IPS DF 6.9 (cell line): Measurements from ENCODE around the gene CNTNAP2.
"Not testable (repeated sequence)": the region's sequence is repeated elsewhere in the genome, so short reads cannot be mapped to it uniquely, and the experiment has no call there.

Source experiments
- DNase-seq: peaks from one replicate; pipeline ENCODE4 v3.0.0-alpha.2; 2013; ENCODE audit warnings: low read depth, low spot score
- H3K27ac ChIP-seq: one replicate; pipeline ENCODE4 v1.5.1; 2013; ENCODE audit warnings: low read length, control low read depth
- H3K27me3 ChIP-seq: 2 replicates; pipeline ENCODE4 v1.6.1; 2013; ENCODE audit warnings: mild to moderate bottlenecking, low read length; ENCODE audit not compliant: control insufficient read depth, insufficient read depth
- H3K36me3 ChIP-seq: 2 replicates; pipeline ENCODE4 v1.6.1; 2013; ENCODE audit warnings: low read length; ENCODE audit not compliant: control insufficient read depth, insufficient read depth
- H3K4me1 ChIP-seq: 2 replicates; pipeline ENCODE4 v1.6.1; 2013; ENCODE audit warnings: low read length; ENCODE audit not compliant: control insufficient read depth, insufficient read depth
- H3K4me3 ChIP-seq: 2 replicates; pipeline ENCODE4 v1.5.1; 2013; ENCODE audit warnings: mild to moderate bottlenecking, low read length
- H3K9me3 ChIP-seq: 2 replicates; pipeline ENCODE4 v1.6.1; 2013; ENCODE audit warnings: low read length, inconsistent platforms; ENCODE audit not compliant: control insufficient read depth, insufficient read depth
- WGBS: extraction: QIAGEN DNeasy Blood & Tissue Kit; methylation state at CpG from one replicate; pipeline ENCODE4 v1.1.7; 2013; ENCODE audit warnings: mixed read lengths, missing lambda C conversion rate; ENCODE audit not compliant: insufficient read length, insufficient coverage; 5-methylcytosine and 5-hydroxymethylcytosine counted together

CNTNAP2 gene

GRCh38 chr7:146146831-146147486, 30.4 kb downstream of the CNTNAP2 start:
- H3K27ac ChIP-seq: no peak overlapping the region
- DNase-seq: no peak

GRCh38 chr7:146150153-146150552, 33.6 kb downstream of the CNTNAP2 start:
- DNase-seq: no peak
- H3K36me3 ChIP-seq: no peaks in the 10 kb centered on the region
- H3K4me3 ChIP-seq: no peak overlapping the region
- no peaks in the 10 kb centered on the region for H3K4me1 ChIP-seq
- H3K9me3 ChIP-seq: no peaks in the 10 kb centered on the region
- H3K27me3 ChIP-seq: no peaks in the 10 kb centered on the region
- no peak overlapping the region for H3K27ac ChIP-seq

More at GRCh38 chr7:146146831-146147486, 30.4 kb downstream of the CNTNAP2 start:
- H3K4me3 ChIP-seq: no peak overlapping the region
- H3K36me3 ChIP-seq: no peaks in the 10 kb centered on the region
- H3K27me3 ChIP-seq: no peaks in the 10 kb centered on the region
- no peaks in the 10 kb centered on the region for H3K9me3 ChIP-seq
- no CpG with 5 or more reads among the region's 6 CpGs for WGBS
- peaks cover 3% of the 10 kb centered on the region for H3K4me1 ChIP-seq

- no CpG with 5 or more reads among the region's 2 CpGs for WGBS
Observed at GRCh38 chr7:146172112-146172511, 55.5 kb downstream of the CNTNAP2 start.

GRCh38 chr7:146175716-146176115, 59.1 kb downstream of the CNTNAP2 start:
- no peak for DNase-seq
- Histone ChIP-seq H3K27ac (no peak overlapping the region), H3K4me1 (peaks cover 1% of the 10 kb centered on the region; the same call in 1 of the 2 replicates), H3K27me3 (0 out of 2 replicates have a peak, but pooled peaks cover 2% of the 10 kb centered on the region), H3K36me3 (no peaks in the 10 kb centered on the region), H3K4me3 (no peak overlapping the region), H3K9me3 (no peaks in the 10 kb centered on the region)
- WGBS: no CpG with 5 or more reads among the region's 2 CpGs

More at GRCh38 chr7:146172112-146172511, 55.5 kb downstream of the CNTNAP2 start:
- Histone ChIP-seq H3K27ac (no peak overlapping the region), H3K4me3 (no peak overlapping the region), H3K4me1 (peaks cover 1% of the 10 kb centered on the region; the same call in 1 of the 2 replicates), H3K9me3 (no peaks in the 10 kb centered on the region), H3K27me3 (0 out of 2 replicates have a peak, but pooled peaks cover 2% of the 10 kb centered on the region), H3K36me3 (no peaks in the 10 kb centered on the region)
- no peak for DNase-seq

GRCh38 chr7:146176860-146177259, 60.3 kb downstream of the CNTNAP2 start:
- DNase-seq: no peak
- no peaks in the 10 kb centered on the region for H3K36me3 ChIP-seq
- peaks cover 1% of the 10 kb centered on the region; the same call in 1 of the 2 replicates for H3K4me1 ChIP-seq
- H3K9me3 ChIP-seq: no peaks in the 10 kb centered on the region
- WGBS: no CpG with 5 or more reads among the region's 1 CpG
- no peak overlapping the region for H3K4me3 ChIP-seq
- 0 out of 2 replicates have a peak, but pooled peaks cover 2% of the 10 kb centered on the region for H3K27me3 ChIP-seq
- H3K27ac ChIP-seq: no peak overlapping the region

- WGBS: no CpG with 5 or more reads among the region's 2 CpGs
- Histone ChIP-seq H3K9me3 (no peaks in the 10 kb centered on the region), H3K27ac (no peak overlapping the region), H3K4me3 (no peak overlapping the region), H3K4me1 (peaks cover 1% of the 10 kb centered on the region; the same call in 1 of the 2 replicates), H3K36me3 (no peaks in the 10 kb centered on the region), H3K27me3 (0 out of 2 replicates have a peak, but pooled peaks cover 2% of the 10 kb centered on the region)
- no peak for DNase-seq
Observed at GRCh38 chr7:146177301-146177700, 60.7 kb downstream of the CNTNAP2 start.

GRCh38 chr7:146185844-146186243, 69.2 kb downstream of the CNTNAP2 start:
- Histone ChIP-seq H3K27ac (no peak overlapping the region), H3K27me3 (no peaks in the 10 kb centered on the region), H3K4me1 (no peaks in the 10 kb centered on the region), H3K36me3 (no peaks in the 10 kb centered on the region), H3K9me3 (no peaks in the 10 kb centered on the region), H3K4me3 (no peak overlapping the region)
- WGBS: no CpG with 5 or more reads among the region's 2 CpGs
- DNase-seq: no peak

- not testable (repeated sequence) for DNase-seq, H3K36me3 ChIP-seq, H3K27me3 ChIP-seq, H3K4me1 ChIP-seq, H3K4me3 ChIP-seq, H3K27ac ChIP-seq, H3K9me3 ChIP-seq
- WGBS: no CpG with 5 or more reads among the region's 9 CpGs
Observed at GRCh38 chr7:146191428-146191827, 74.8 kb downstream of the CNTNAP2 start.

- Histone ChIP-seq H3K36me3 (no peaks in the 10 kb centered on the region), H3K4me3 (no peak overlapping the region), H3K9me3 (no peaks in the 10 kb centered on the region), H3K27me3 (no peaks in the 10 kb centered on the region), H3K27ac (no peak overlapping the region), H3K4me1 (no peaks in the 10 kb centered on the region)
- DNase-seq: no peak
- no CpG with 5 or more reads among the region's 1 CpG for WGBS
Observed at GRCh38 chr7:146201945-146202344, 85.3 kb downstream of the CNTNAP2 start.

- no peaks in the 10 kb centered on the region for H3K36me3 ChIP-seq
- no peaks in the 10 kb centered on the region for H3K27me3 ChIP-seq
- no peak for DNase-seq
- no peaks in the 10 kb centered on the region for H3K9me3 ChIP-seq
- WGBS: no CpG with 5 or more reads among the region's 2 CpGs
- no peak overlapping the region for H3K4me3 ChIP-seq
- H3K27ac ChIP-seq: no peak overlapping the region
- H3K4me1 ChIP-seq: no peaks in the 10 kb centered on the region
Observed at GRCh38 chr7:146206270-146206669, 89.7 kb downstream of the CNTNAP2 start.

- no peaks in the 10 kb centered on the region for H3K27me3 ChIP-seq
- no peaks in the 10 kb centered on the region for H3K4me1 ChIP-seq
- no peak for DNase-seq
- no peaks in the 10 kb centered on the region for H3K36me3 ChIP-seq
- no CpG with 5 or more reads among the region's 1 CpG for WGBS
- no peak overlapping the region for H3K27ac ChIP-seq
- no peaks in the 10 kb centered on the region for H3K9me3 ChIP-seq
- no peak overlapping the region for H3K4me3 ChIP-seq
Observed at GRCh38 chr7:146208492-146208891, 91.9 kb downstream of the CNTNAP2 start.
